ENCODE results near the gene FAM83F.
"Not testable (repeated sequence)": the region's sequence is repeated elsewhere in the genome, so short reads cannot be mapped to it uniquely, and the experiment has no call there.

Gene FAM83F

GRCh38 chr22:39949964-39950737, 44.6 kb upstream of the FAM83F start:
- no peak for ATAC-seq (ENCODE audit: low read depth)
- TF ChIP-seq, protein P1, sequence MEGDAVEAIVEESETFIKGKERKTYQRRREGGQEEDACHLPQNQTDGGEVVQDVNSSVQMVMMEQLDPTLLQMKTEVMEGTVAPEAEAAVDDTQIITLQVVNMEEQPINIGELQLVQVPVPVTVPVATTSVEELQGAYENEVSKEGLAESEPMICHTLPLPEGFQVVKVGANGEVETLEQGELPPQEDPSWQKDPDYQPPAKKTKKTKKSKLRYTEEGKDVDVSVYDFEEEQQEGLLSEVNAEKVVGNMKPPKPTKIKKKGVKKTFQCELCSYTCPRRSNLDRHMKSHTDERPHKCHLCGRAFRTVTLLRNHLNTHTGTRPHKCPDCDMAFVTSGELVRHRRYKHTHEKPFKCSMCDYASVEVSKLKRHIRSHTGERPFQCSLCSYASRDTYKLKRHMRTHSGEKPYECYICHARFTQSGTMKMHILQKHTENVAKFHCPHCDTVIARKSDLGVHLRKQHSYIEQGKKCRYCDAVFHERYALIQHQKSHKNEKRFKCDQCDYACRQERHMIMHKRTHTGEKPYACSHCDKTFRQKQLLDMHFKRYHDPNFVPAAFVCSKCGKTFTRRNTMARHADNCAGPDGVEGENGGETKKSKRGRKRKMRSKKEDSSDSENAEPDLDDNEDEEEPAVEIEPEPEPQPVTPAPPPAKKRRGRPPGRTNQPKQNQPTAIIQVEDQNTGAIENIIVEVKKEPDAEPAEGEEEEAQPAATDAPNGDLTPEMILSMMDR (IDR thresholded peaks at IDR 0.05; ENCODE audit: poor library complexity, severe bottlenecking): no peak
- Histone ChIP-seq H3K4me1 (ENCODE audit: insufficient read depth, poor library complexity, severe bottlenecking) (no peaks in the 10 kb centered on the region), H3K9me3 (ENCODE audit: severe bottlenecking) (no peaks in the 10 kb centered on the region), H3K4me3 (ENCODE audit: severe bottlenecking) (no peak overlapping the region), H3K27ac (ENCODE audit: poor library complexity, severe bottlenecking) (no peak overlapping the region), H3K27me3 (ENCODE audit: insufficient read depth, poor library complexity, severe bottlenecking) (no peaks in the 10 kb centered on the region), H3K36me3 (ENCODE audit: low read depth) (no peaks in the 10 kb centered on the region)
- DNase-seq (ENCODE audit: low spot score): no peak

DNA sequence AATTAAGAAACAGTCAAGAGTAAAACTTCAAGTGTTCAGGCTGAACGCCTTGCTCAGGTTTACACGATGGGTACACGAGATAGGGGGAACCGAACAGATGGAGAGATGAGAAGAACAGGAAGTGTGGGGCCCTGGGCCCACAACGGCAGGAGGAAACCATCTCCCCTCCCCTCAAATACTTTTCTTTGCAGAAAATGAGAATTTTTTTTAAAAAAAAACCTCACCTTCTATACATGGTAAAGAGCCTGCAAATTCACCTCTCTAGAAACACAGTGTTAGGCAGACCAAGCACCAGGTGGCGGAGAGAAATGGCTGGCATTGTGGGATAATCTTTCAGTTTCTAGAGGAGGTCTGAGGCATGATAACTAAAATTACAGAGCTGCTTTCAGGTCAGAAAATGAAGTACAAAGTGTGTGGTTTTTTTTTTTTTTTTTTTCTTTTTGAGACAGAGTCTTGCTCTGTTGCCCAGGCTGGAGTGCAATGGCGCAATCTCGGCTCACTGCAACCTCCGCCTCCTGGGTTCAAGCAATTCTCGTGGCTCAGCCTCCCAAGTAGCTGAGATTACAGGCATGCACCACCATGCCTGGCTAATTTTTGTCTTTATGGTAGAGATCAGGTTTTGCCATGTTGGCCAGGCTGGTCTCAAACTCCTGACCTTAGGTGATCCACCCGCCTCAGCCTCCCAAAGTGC, 43.0 kb upstream of the FAM83F start:
- ATAC-seq (ENCODE audit: low read depth); H3K9me3 ChIP-seq (ENCODE audit: severe bottlenecking); H3K4me1 ChIP-seq (ENCODE audit: insufficient read depth, poor library complexity, severe bottlenecking): not testable (repeated sequence)

DNA sequence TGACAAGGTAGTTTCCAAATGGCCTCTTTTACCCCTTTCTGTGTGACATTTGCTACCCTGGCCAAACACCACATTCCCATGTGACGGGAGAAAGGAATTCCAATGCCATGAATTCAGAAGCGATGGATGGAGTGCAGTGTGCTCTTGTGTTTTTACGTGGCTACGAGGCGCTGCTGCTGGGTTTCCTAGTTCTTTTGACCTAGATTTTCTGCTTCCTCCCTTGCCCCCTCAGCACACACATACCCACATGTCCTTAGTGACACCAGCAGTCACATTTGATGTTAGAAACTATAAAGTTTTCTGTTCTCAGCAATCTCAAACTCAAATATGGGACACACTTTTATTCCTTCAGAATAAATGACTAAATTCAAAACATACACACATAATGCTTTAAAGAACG, 42.4 kb upstream of the FAM83F start:
- DNase-seq (ENCODE audit: low spot score) (no peak), ATAC-seq (ENCODE audit: low read depth) (no peak)
- no peak overlapping the region for H3K4me3 ChIP-seq (ENCODE audit: severe bottlenecking)
- TF ChIP-seq, protein P1 (IDR thresholded peaks at IDR 0.05; ENCODE audit: poor library complexity, severe bottlenecking): no peak
- no peaks in the 10 kb centered on the region for H3K36me3 ChIP-seq (ENCODE audit: low read depth)
- H3K27me3 ChIP-seq (ENCODE audit: insufficient read depth, poor library complexity, severe bottlenecking): no peaks in the 10 kb centered on the region
- H3K27ac ChIP-seq (ENCODE audit: poor library complexity, severe bottlenecking): no peak overlapping the region
- no peaks in the 10 kb centered on the region for H3K4me1 ChIP-seq (ENCODE audit: insufficient read depth, poor library complexity, severe bottlenecking)
- H3K9me3 ChIP-seq (ENCODE audit: severe bottlenecking): no peaks in the 10 kb centered on the region

More for the DNA sequence above, 43.0 kb upstream of the FAM83F start:
- DNase-seq (ENCODE audit: low spot score); H3K27me3 ChIP-seq (ENCODE audit: insufficient read depth, poor library complexity, severe bottlenecking); H3K36me3 ChIP-seq (ENCODE audit: low read depth); H3K4me3 ChIP-seq (ENCODE audit: severe bottlenecking); H3K27ac ChIP-seq (ENCODE audit: poor library complexity, severe bottlenecking): not testable (repeated sequence)

DNA sequence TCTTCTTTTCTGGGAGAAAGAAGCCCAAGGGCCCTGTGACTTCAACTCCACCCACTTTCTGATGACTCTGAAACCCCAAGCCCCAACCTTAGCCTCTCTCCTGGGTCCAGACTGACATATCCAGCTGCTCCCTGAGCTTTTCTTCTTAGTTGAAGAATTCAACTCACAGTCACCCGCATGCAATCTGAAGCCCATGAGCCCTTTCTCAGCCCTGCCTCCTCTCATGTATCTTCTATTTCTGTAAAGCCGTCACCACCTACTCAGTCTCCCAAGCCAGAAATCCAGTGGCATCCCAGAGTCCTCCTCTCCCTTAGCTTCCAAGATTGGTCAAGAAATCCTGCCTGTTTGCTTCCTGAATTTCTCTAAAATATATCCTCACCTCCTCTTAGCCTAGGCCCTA, 41.7 kb upstream of the FAM83F start:
- TF ChIP-seq, protein P1 (IDR thresholded peaks at IDR 0.05; ENCODE audit: poor library complexity, severe bottlenecking): no peak
- ATAC-seq (ENCODE audit: low read depth) (no peak), DNase-seq (ENCODE audit: low spot score) (no peak)
- Histone ChIP-seq H3K4me3 (ENCODE audit: severe bottlenecking) (no peak overlapping the region), H3K9me3 (ENCODE audit: severe bottlenecking) (no peaks in the 10 kb centered on the region), H3K4me1 (ENCODE audit: insufficient read depth, poor library complexity, severe bottlenecking) (no peaks in the 10 kb centered on the region), H3K27ac (ENCODE audit: poor library complexity, severe bottlenecking) (no peak overlapping the region), H3K36me3 (ENCODE audit: low read depth) (no peaks in the 10 kb centered on the region), H3K27me3 (ENCODE audit: insufficient read depth, poor library complexity, severe bottlenecking) (no peaks in the 10 kb centered on the region)

DNA sequence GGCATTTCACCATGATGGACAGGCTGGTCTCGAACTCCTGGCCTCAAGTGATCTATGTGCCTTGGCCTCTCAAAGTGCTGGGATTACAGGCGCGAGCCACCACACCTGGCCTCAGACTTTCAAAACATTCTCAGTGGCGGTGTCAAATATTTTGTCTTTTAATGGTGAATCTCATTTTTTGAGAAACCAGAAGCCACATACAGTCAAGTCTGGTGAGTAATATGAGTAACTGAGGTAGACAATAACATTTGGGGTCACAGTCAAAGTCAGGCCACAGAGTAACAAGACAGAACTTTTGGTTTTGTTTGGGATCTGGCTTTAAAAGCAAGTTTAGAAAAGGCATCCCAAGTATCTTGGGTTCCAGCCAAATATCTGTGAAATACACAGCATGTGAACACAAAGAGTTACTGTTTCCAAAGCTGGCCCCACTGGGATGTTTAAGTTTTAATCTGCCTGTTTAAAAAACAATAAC, 40.1 kb upstream of the FAM83F start:
- TF ChIP-seq, protein P1 (IDR thresholded peaks at IDR 0.05; ENCODE audit: poor library complexity, severe bottlenecking): no peak
- H3K9me3 ChIP-seq (ENCODE audit: severe bottlenecking): no peaks in the 10 kb centered on the region
- DNase-seq (ENCODE audit: low spot score) (no peak), ATAC-seq (ENCODE audit: low read depth) (no peak)
- peaks cover 1% of the 10 kb centered on the region for H3K4me1 ChIP-seq (ENCODE audit: insufficient read depth, poor library complexity, severe bottlenecking)
- H3K36me3 ChIP-seq (ENCODE audit: low read depth): no peaks in the 10 kb centered on the region
- H3K27ac ChIP-seq (ENCODE audit: poor library complexity, severe bottlenecking): no peak overlapping the region
- no peaks in the 10 kb centered on the region for H3K27me3 ChIP-seq (ENCODE audit: insufficient read depth, poor library complexity, severe bottlenecking)
- no peak overlapping the region for H3K4me3 ChIP-seq (ENCODE audit: severe bottlenecking)
